ENCODE data around the gene SOSTDC1. TPM values are rescaled to one million over a fixed set of nuclear protein-coding genes. Genes with fewer than 3 reads are reported as not detected.

SOSTDC1 gene
- total and polyA plus RNA-seq, 2 experiments from 2014 or later, result 1.7 to 2.0 TPM

DNA sequence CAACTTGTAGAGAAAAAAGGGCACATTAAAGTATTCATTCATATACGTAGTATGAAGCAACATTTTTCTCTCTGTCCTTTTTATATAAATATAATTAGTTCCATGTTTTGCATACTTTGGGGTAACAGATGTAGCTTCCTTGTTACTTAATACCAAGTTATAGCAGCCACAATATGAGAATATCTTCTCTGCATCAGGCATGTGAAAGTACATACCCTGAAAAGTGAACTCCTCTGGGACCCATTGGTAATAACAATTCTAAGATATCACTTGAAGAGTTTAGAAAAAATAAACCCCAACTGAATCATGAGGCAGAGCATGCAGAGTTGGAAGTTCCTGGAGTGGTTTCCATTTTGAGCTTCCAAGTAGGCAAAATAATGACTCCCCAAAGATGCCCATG lies 41.8 kb downstream of the SOSTDC1 start:
- DNase-seq (ENCODE audit: low read depth in 1 of 2, low spot score in 1 of 2), result no peak
- Histone ChIP-seq H3K36me3 (no peaks in the 10 kb centered on the region), H3K27me3 (no peaks in the 10 kb centered on the region), H3K4me1 (ENCODE audit: low read depth) (peaks cover 20% of the 10 kb centered on the region), H3K27ac (no peak overlapping the region), H3K9me3 (ENCODE audit: low read depth) (no peaks in the 10 kb centered on the region), H3K4me3 (no peak overlapping the region)
- TF ChIP-seq, protein P1, sequence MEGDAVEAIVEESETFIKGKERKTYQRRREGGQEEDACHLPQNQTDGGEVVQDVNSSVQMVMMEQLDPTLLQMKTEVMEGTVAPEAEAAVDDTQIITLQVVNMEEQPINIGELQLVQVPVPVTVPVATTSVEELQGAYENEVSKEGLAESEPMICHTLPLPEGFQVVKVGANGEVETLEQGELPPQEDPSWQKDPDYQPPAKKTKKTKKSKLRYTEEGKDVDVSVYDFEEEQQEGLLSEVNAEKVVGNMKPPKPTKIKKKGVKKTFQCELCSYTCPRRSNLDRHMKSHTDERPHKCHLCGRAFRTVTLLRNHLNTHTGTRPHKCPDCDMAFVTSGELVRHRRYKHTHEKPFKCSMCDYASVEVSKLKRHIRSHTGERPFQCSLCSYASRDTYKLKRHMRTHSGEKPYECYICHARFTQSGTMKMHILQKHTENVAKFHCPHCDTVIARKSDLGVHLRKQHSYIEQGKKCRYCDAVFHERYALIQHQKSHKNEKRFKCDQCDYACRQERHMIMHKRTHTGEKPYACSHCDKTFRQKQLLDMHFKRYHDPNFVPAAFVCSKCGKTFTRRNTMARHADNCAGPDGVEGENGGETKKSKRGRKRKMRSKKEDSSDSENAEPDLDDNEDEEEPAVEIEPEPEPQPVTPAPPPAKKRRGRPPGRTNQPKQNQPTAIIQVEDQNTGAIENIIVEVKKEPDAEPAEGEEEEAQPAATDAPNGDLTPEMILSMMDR (IDR thresholded peaks at IDR 0.05; ENCODE audit: low read depth, low read length), result no peak

GRCh38 chr7:16422917-16423316 lies 42.6 kb downstream of the SOSTDC1 start:
- Histone ChIP-seq H3K27ac (no peak overlapping the region), H3K4me1 (ENCODE audit: low read depth) (peaks cover 14% of the 10 kb centered on the region), H3K4me3 (no peak overlapping the region), H3K9me3 (ENCODE audit: low read depth) (no peaks in the 10 kb centered on the region), H3K27me3 (no peaks in the 10 kb centered on the region), H3K36me3 (no peaks in the 10 kb centered on the region)
- TF ChIP-seq, protein P1 (IDR thresholded peaks at IDR 0.05; ENCODE audit: low read depth, low read length), result no peak
- no peak for DNase-seq (ENCODE audit: low read depth in 1 of 2, low spot score in 1 of 2)

DNA sequence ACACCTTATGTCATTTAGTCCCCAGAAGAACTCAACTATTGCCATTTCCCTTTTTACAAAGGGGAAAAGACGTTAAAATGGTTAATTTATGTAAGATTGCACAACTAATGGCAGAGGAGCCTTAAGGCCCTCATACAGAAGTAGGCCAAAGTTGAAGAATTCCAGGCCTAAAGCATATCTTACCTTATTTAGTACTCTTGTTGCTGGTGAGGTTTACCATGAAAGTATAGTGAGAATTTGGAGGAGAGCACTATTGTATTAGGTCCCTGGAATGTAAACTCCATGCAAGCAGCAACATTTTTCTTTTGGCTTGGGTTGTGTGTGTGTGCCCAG lies 43.5 kb downstream of the SOSTDC1 start:
- Histone ChIP-seq H3K4me3 (no peak overlapping the region), H3K36me3 (no peaks in the 10 kb centered on the region), H3K9me3 (ENCODE audit: low read depth) (no peaks in the 10 kb centered on the region), H3K4me1 (ENCODE audit: low read depth) (peaks cover 14% of the 10 kb centered on the region), H3K27ac (peak overlapping the region; percentile 98), H3K27me3 (no peaks in the 10 kb centered on the region)
- TF ChIP-seq, protein P1 (IDR thresholded peaks at IDR 0.05; ENCODE audit: low read depth, low read length), result no peak
- DNase-seq (ENCODE audit: low read depth in 1 of 2, low spot score in 1 of 2), result peak; percentile 42 to 80

- Histone ChIP-seq H3K4me1 (ENCODE audit: low read depth) (peaks cover 14% of the 10 kb centered on the region), H3K4me3 (peak within 1 kb of the TSS; percentile 43), H3K36me3 (no peaks in the 10 kb centered on the region), H3K9me3 (ENCODE audit: low read depth) (no peaks in the 10 kb centered on the region), H3K27ac (peak within 1 kb of the TSS; percentile 98), H3K27me3 (no peaks in the 10 kb centered on the region)
- TF ChIP-seq, protein P1 (IDR thresholded peaks at IDR 0.05; ENCODE audit: low read depth, low read length), result no peak
- peak; percentile 58 to 59 for DNase-seq (ENCODE audit: low read depth in 1 of 2, low spot score in 1 of 2)
Observed at GRCh38 chr7:16421333-16422102, 44.0 kb downstream of the SOSTDC1 start, which contains the start of gene CRPPA. Gene CRPPA, minus strand, starts transcription at chr7:16421538. Its CDS starts 216 bp downstream, at chr7:16421322.

DNA sequence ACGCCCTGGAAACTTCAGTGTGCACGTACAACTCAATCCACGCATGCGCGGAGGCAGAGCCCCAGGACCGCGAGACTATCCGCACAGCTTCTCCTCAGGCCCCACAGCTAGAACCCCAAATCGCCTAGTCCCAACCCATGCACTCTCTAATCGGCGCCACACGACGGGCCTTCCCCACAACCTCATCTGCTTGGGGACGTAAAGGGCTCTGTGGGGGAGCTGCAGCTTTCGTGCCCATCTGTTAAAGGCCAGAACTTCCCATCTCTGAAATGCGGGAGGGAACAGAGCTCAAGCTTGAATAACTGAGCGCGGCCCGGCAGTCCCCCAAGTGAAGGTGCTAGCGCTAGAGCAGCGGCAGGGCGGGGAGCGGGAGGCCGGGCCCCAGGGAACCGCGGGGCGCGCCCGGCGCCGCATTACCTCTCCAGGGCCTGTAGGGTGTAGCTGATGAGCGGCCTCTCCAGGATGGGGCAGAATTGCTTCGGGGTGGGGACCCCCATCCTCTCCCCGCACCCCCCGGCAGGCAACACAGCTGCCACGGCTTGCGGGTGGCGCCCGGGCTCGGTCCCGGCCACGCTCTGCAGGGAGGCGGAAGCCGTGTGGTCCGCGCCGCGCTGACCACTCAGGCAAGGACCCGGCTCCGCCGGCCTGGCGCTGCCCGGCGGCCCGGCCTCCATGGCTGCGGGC lies 44.7 kb downstream of the SOSTDC1 start:
- TF ChIP-seq, protein P1 (IDR thresholded peaks at IDR 0.05; ENCODE audit: low read depth, low read length), result no peak
- H3K36me3 ChIP-seq, result no peaks in the 10 kb centered on the region
- H3K4me3 ChIP-seq, result peak overlapping the region; percentile 43
- H3K9me3 ChIP-seq (ENCODE audit: low read depth), result no peaks in the 10 kb centered on the region
- no peaks in the 10 kb centered on the region for H3K27me3 ChIP-seq
- peak; percentile 86 to 94 for DNase-seq (ENCODE audit: low read depth in 1 of 2, low spot score in 1 of 2)
- peaks cover 14% of the 10 kb centered on the region for H3K4me1 ChIP-seq (ENCODE audit: low read depth)
- peak overlapping the region; percentile 98 for H3K27ac ChIP-seq
